D721Med (cell line): ENCODE measurements around the gene LDHB.

Experiments
- DNase-seq: peaks from one replicate; pipeline ENCODE4 v3.0.0; 2011; ENCODE audit warnings: low spot score; ENCODE audit not compliant: insufficient read length
- FAIRE-seq: peaks from 2 replicates; lab custom pipeline; 2011; peaks lifted over from hg19 to GRCh38; lab: Jason Lieb, UNC
- TF ChIP-seq, protein P1 (sequence below): IDR thresholded peaks from 2 replicates; pipeline ENCODE4 v1.5.1; 2012; ENCODE audit warnings: mild to moderate bottlenecking, control low read depth; ENCODE audit not compliant: insufficient read depth; ENCODE audit errors: missing control alignments

The LDHB gene

DNA sequence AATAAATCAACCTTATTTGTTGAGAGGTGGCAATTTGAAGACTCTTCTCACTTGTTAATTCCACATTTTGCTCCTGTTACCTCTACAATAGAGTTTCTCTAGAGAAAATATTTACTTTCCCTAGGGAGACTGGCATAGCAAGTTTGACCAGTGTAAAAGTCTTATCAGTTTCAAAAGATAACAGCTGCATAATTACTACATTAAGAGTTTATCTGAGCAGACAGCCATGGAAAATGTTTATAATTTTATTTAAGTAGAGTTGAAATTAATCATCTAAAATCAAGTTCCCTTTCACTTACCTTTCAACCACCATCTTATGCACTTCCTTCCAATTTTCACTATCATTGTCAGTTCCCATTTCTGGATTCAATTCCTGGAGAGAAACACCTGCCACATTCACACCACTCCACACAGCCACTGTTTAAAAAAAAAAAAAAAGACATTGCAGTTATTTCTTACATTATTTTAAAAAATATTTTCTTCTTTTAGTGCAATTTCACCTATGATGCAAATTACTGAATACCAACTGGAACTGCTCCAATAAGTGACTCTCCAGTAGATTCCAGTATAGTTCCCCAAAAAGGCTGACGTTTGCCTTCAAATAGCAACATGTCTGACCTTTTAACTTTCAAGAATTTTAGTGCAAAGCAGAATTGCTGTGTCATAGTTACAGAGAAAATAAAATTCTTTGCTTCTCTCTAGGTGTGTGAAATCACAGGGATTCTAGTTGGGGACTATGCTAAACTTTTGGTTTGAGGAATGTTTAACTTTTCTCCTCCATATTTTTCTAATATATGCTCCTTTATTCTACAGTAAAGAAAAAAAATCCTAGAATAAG lies 19.4 kb downstream of the LDHB start:
- no peak for DNase-seq
- TF ChIP-seq, protein P1, sequence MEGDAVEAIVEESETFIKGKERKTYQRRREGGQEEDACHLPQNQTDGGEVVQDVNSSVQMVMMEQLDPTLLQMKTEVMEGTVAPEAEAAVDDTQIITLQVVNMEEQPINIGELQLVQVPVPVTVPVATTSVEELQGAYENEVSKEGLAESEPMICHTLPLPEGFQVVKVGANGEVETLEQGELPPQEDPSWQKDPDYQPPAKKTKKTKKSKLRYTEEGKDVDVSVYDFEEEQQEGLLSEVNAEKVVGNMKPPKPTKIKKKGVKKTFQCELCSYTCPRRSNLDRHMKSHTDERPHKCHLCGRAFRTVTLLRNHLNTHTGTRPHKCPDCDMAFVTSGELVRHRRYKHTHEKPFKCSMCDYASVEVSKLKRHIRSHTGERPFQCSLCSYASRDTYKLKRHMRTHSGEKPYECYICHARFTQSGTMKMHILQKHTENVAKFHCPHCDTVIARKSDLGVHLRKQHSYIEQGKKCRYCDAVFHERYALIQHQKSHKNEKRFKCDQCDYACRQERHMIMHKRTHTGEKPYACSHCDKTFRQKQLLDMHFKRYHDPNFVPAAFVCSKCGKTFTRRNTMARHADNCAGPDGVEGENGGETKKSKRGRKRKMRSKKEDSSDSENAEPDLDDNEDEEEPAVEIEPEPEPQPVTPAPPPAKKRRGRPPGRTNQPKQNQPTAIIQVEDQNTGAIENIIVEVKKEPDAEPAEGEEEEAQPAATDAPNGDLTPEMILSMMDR: no peak
- no peak for FAIRE-seq

DNA sequence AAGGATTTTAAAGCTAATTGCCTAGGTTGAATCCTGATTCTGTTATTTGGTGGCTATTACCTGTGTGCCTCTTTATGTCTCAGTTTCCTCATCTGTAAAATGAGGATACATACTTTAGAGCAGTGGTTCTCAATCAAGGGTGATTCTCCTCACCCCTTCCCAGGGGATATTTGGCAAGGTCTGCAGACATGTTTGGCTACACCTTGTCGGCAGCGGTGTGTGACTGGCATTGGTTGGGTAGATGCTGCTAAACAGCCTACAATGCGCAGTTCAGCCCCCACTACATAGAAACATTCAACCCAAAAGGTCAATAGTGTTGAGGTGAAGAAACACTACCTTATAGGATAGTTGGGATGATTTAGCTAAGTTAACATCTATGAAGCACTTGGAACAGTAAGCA lies 23.4 kb downstream of the LDHB start:
- DNase-seq (no peak), FAIRE-seq (peak; percentile 6)
- TF ChIP-seq, protein P1: no peak

DNA sequence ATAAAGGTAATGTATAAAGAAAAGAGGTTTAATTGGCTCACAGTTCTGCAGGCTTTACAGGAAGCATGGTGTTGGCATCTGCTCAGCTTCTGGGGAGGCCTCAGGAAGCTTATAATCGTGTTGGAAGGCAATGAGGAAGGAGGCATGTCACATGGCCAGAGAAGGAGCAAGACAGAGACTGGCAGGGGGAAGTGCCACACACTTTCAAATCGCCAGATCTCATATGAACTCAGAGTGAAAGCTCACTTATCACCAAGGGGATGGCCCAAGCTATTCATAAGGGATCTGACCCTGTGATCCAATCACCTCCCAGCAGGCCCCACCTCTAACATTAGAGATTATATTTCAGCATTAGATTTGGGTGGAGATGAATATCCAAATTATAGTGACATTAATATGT lies 26.3 kb downstream of the LDHB start:
- no peak for DNase-seq
- no peak for FAIRE-seq
- TF ChIP-seq, protein P1: no peak

DNA sequence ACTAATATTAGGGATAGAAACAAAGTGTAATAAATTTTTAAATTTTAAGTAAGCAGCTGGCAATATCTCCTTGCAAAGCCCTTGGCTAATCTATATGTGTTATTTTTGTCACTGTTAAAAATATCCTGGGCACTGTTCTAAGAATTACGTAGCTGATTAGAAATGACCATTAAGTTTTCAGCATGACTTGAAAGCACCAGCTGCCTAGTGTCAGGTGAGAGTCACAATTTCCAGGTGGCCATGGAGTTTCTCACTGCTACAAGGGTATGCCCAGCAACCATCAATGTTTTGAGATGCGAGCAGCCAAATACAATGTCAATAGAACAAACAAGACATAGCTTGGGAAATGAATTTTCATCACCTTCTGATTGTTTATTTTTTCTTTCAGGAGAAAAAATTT lies 29.7 kb downstream of the LDHB start:
- no peak for FAIRE-seq

DNA sequence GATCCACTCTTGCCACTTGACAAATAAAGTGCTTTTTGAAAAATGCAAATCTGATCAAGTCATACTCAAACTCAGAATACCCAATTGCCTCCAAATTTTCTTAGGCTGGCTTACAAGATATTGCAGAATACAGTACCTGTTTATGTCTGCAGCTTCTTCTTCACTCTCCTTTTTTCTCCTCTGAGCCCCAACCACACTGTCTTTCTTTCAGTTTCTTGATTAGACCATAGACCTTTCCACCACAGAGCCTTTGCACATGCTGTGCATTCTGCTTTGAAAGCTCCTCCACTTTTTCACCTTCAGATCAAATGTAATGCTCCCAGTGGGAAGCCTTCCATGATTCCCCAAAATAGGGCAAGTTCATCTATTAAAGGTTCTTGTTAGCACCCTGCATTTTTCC lies 39.1 kb downstream of the LDHB start:
- FAIRE-seq: no peak
- DNase-seq: no peak
- TF ChIP-seq, protein P1: no peak

More for the DNA sequence above, 29.7 kb downstream of the LDHB start:
- no peak for DNase-seq
- TF ChIP-seq, protein P1: no peak

DNA sequence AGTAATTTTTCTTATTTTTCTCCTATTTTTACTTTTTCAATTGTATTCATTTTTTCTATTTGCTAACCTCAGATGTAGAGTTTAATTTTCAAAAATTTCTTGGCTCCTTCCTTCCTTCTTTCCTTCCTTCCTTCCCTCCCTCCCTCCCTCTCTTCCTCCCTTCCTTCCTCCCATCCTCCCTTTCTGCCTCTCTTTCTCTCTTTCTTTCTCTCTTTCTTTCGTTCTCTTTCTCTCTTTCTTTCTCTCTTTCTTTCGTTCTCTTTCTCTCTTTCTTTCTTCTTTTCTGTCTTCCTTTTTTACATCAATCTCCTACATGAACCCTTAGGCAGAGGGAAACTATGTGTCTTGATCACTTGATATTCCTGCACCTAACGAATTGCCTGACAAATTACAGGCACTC lies 40.6 kb downstream of the LDHB start:
- no peak for FAIRE-seq
- DNase-seq: no peak
- TF ChIP-seq, protein P1: no peak

DNA sequence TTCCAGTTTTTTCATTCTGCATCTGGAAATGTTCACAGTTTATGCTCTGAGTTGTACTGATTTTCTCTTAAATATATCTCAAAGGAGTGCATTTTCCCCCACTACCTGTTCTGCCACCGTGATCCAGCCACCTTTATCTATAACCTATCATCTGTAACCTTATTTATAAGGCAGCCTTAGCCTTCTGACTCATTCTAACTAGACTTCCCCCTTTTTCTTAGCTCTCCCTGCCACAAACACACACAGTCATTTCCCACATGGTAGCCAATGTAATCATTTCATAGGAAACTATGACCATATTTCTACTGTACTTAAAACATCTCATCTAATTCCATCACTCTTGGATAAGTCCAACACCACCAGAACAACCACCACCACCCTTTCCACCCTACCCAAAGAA lies 42.2 kb downstream of the LDHB start:
- TF ChIP-seq, protein P1: no peak
- no peak for DNase-seq
- FAIRE-seq: no peak
